Chondrocyte (in vitro differentiated cells): Measurements from ENCODE around the gene PLB1. TPM values are rescaled to one million over a fixed set of nuclear protein-coding genes. Genes with fewer than 3 reads are reported as not detected.

Experiments used
- DNase-seq: peaks from one replicate; pipeline ENCODE4 v3.0.0; 2021; ENCODE audit warnings: mixed read lengths, low spot score
- H3K27ac Mint-ChIP-seq: one replicate; pipeline ENCODE4 v1.8.0; 2021; ENCODE audit warnings: mild to moderate bottlenecking, moderate library complexity, mixed read lengths; ENCODE audit not compliant: unreplicated experiment
- H3K27me3 Mint-ChIP-seq: 2 replicates; pipeline ENCODE4 v1.8.0; 2021; ENCODE audit warnings: low read depth, mixed read lengths
- H3K36me3 Mint-ChIP-seq: 2 replicates; pipeline ENCODE4 v1.8.0; 2021; ENCODE audit warnings: low read depth, mixed read lengths
- H3K4me1 Mint-ChIP-seq: 2 replicates; pipeline ENCODE4 v1.8.0; 2021; ENCODE audit warnings: low read depth, mild to moderate bottlenecking, mixed read lengths
- H3K4me3 Mint-ChIP-seq: one replicate; pipeline ENCODE4 v1.8.0; 2021; ENCODE audit warnings: mild to moderate bottlenecking, moderate library complexity, mixed read lengths; ENCODE audit not compliant: unreplicated experiment
- H3K9me3 Mint-ChIP-seq: 2 replicates; pipeline ENCODE4 v1.8.0; 2021; ENCODE audit warnings: low read depth, mixed read lengths
- total RNA-seq: library from RNA; stranded (reverse); gene quantifications from 3 replicates; pipeline ENCODE4 v1.2.1, GENCODE V29; 2021
- TF ChIP-seq, protein P1 (sequence below): fragments of 200-600 bp; sonication (generic); IDR thresholded peaks from 2 replicates; pipeline ENCODE4 v1.5.0; 2021; ENCODE audit warnings: antibody characterized with exemption, mild to moderate bottlenecking, moderate library complexity

PLB1 gene
- total RNA-seq, 1 donor from 2014 or later = 4.4 TPM

DNA sequence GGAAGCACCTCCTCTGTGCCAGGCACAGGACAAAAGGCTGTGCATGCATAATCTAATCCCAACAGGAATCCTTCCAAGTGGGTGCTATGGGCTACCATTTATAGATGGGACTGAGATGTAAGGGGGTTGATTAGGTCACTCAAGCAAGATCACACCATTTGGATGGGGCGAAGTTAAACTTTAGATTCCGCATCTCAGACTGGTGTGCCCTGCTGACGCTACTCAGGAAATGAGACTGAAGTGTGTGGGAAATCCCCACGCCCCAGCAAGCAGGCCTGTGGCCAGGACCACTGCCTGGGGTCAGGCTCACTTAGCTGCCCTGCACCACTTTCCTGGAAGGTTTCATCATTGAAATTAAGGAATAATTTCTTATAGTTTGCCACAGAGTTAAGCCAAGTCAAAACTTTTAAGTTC is 185.3 kb downstream of the PLB1 start:
- Mint-ChIP-seq H3K27ac (peak overlapping the region; percentile 77), H3K36me3 (no peaks in the 10 kb centered on the region), H3K4me1 (peaks cover 56% of the 10 kb centered on the region), H3K27me3 (no peaks in the 10 kb centered on the region), H3K4me3 (no peak overlapping the region), H3K9me3 (no peaks in the 10 kb centered on the region)
- DNase-seq = no peak
- TF ChIP-seq, protein P1, sequence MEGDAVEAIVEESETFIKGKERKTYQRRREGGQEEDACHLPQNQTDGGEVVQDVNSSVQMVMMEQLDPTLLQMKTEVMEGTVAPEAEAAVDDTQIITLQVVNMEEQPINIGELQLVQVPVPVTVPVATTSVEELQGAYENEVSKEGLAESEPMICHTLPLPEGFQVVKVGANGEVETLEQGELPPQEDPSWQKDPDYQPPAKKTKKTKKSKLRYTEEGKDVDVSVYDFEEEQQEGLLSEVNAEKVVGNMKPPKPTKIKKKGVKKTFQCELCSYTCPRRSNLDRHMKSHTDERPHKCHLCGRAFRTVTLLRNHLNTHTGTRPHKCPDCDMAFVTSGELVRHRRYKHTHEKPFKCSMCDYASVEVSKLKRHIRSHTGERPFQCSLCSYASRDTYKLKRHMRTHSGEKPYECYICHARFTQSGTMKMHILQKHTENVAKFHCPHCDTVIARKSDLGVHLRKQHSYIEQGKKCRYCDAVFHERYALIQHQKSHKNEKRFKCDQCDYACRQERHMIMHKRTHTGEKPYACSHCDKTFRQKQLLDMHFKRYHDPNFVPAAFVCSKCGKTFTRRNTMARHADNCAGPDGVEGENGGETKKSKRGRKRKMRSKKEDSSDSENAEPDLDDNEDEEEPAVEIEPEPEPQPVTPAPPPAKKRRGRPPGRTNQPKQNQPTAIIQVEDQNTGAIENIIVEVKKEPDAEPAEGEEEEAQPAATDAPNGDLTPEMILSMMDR = no peak

DNA sequence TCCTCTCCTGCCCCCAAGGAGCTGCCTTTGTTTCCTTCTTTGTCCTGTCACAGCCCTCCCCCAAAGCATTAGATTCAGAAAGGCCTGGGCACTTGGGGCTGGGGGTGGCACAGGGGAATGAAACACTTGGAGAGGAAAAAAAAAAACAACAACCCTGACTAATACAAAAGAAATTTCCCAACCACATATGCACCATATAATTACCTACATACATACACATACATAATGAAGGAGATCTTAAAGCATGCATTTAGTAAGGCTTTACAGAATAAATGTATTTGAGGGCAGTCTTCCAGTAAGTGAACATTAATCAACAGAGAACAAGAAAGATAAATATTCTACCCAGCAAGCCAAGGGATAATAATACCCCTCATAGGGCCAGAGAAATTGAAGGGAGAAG is 185.7 kb downstream of the PLB1 start:
- TF ChIP-seq, protein P1 = no peak
- H3K36me3 Mint-ChIP-seq = no peaks in the 10 kb centered on the region
- no peak overlapping the region for H3K4me3 Mint-ChIP-seq
- DNase-seq = no peak
- H3K27me3 Mint-ChIP-seq = no peaks in the 10 kb centered on the region
- peak overlapping the region; percentile 77 for H3K27ac Mint-ChIP-seq
- no peaks in the 10 kb centered on the region for H3K9me3 Mint-ChIP-seq
- peaks cover 53% of the 10 kb centered on the region for H3K4me1 Mint-ChIP-seq

DNA sequence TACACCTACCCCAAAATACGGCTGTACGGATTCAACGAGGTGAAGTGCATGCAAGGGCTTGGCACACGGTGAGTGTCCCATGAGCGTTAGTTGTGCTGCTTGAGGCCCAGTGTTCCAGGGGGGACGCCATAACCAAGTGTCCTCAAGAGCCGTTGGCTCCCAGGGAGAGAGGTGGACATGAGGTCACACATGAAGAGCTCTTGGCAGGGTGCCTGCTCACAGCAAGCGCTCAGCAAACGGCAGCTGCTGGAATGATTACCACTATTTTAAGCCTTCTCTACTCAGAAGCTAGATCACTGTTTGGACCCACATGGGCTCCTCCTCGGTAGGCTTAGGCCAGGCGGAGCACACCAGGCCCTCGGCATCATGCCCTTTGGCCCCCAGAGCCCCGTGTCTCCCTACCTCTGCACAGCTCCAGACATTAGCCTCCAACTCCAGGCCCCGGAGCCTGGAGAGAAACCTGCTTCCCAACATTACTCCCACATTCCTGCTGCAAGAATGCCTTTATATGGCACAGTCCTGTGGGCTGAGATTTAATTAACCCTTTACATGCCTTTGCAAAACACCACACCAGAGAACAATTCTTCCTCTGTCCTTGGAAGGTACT is 187.3 kb downstream of the PLB1 start:
- peak overlapping the region; percentile 65 for H3K4me3 Mint-ChIP-seq

GRCh38 chr2:28684142-28684858 is 188.4 kb downstream of the PLB1 start:
- TF ChIP-seq, protein P1 = no peak
- Mint-ChIP-seq H3K27ac (peak overlapping the region; percentile 43), H3K36me3 (no peaks in the 10 kb centered on the region), H3K27me3 (no peaks in the 10 kb centered on the region), H3K4me1 (peaks cover 48% of the 10 kb centered on the region), H3K9me3 (no peaks in the 10 kb centered on the region), H3K4me3 (no peak overlapping the region)
- no peak for DNase-seq

More for the DNA sequence above, 187.3 kb downstream of the PLB1 start:
- DNase-seq = peak; percentile 90
- Mint-ChIP-seq H3K4me1 (peaks cover 52% of the 10 kb centered on the region), H3K27ac (peak overlapping the region; percentile 90), H3K9me3 (no peaks in the 10 kb centered on the region), H3K27me3 (no peaks in the 10 kb centered on the region), H3K36me3 (no peaks in the 10 kb centered on the region)
- TF ChIP-seq, protein P1 = no peak

DNA sequence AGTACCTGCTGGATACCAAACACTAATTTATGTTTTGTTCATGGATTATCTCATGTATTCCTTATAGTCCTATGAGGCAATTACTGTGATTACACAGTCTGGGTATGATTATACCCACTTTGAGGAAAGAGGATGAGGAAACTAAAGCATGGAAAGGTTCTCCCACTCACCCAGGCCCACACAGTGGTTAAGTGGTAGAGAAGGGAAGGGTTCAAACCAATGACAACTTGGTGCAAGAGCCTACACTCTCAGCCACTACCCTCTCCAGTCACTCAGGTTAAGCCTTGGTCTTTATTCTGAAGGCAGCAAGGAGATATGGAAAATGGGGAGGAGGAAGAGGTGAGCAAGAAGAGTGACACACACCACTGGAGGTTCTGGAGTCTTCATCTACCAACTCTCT is 191.3 kb downstream of the PLB1 start:
- TF ChIP-seq, protein P1 = no peak
- no peak for DNase-seq
- no peaks in the 10 kb centered on the region for H3K36me3 Mint-ChIP-seq
- H3K4me1 Mint-ChIP-seq = peaks cover 45% of the 10 kb centered on the region
- no peaks in the 10 kb centered on the region for H3K9me3 Mint-ChIP-seq
- no peak overlapping the region for H3K4me3 Mint-ChIP-seq
- no peaks in the 10 kb centered on the region for H3K27me3 Mint-ChIP-seq
- no peak overlapping the region for H3K27ac Mint-ChIP-seq
